Measurements from ENCODE around the gene PTGR3. TPM values are rescaled to one million over a fixed set of nuclear protein-coding genes. Genes with fewer than 3 reads are reported as not detected.

PTGR3 gene
- total RNA-seq, 1 experiment from 2014 or later = 1.6 TPM

GRCh38 chr18:75165926-75166325, 43.0 kb downstream of the PTGR3 start:
- H3K4me1 Mint-ChIP-seq = 0 out of 4 replicates have a peak, but pooled peaks cover under 1 to 3% of the 10 kb centered on the region in 2 experiments
- WGBS (ENCODE audit: extremely low coverage, insufficient read length, low lambda C conversion rate) = no CpG with 5 or more reads among the region's 8 CpGs

More at GRCh38 chr18:75165926-75166325, 43.0 kb downstream of the PTGR3 start:
- no peak overlapping the region for H4K8ac ChIP-seq (replicated peaks; ENCODE audit: insufficient read length, low read depth, low read length)
- no peak overlapping the region for H4K5ac ChIP-seq (ENCODE audit: insufficient read length, low read depth, low read length)
- H3K79me1 ChIP-seq (ENCODE audit: insufficient read depth, low read depth, low read length, poor library complexity, severe bottlenecking) = no peaks in the 10 kb centered on the region
- no peaks in the 10 kb centered on the region for H3K27me3 Mint-ChIP-seq (ENCODE audit: low read depth)
- H3K18ac ChIP-seq (ENCODE audit: insufficient read length, low read depth, low read length) = no peak overlapping the region
- H3K23me2 ChIP-seq (ENCODE audit: insufficient read length, low read depth, low read length, poor library complexity, severe bottlenecking) = no peaks in the 10 kb centered on the region
- H2AFZ ChIP-seq (ENCODE audit: low read length) = no peak overlapping the region
- no peak overlapping the region for H3K4me3 Mint-ChIP-seq
- H3K14ac ChIP-seq (ENCODE audit: insufficient read depth, low read length) = no peak overlapping the region
- H3K9me3 Mint-ChIP-seq = no peaks in the 10 kb centered on the region
- H4K91ac ChIP-seq (ENCODE audit: insufficient read length, low read depth, low read length) = no peak overlapping the region
- H3K27ac Mint-ChIP-seq = no peak overlapping the region
- no peak overlapping the region for H2BK120ac ChIP-seq (ENCODE audit: low read depth, low read length, poor library complexity, severe bottlenecking)
- no peak overlapping the region for H3K9ac ChIP-seq (ENCODE audit: extremely low read depth, insufficient read length, low read length)
- H3K23ac ChIP-seq (ENCODE audit: insufficient read length, low read depth, low read length) = no peak overlapping the region
- TF ChIP-seq, protein P1, sequence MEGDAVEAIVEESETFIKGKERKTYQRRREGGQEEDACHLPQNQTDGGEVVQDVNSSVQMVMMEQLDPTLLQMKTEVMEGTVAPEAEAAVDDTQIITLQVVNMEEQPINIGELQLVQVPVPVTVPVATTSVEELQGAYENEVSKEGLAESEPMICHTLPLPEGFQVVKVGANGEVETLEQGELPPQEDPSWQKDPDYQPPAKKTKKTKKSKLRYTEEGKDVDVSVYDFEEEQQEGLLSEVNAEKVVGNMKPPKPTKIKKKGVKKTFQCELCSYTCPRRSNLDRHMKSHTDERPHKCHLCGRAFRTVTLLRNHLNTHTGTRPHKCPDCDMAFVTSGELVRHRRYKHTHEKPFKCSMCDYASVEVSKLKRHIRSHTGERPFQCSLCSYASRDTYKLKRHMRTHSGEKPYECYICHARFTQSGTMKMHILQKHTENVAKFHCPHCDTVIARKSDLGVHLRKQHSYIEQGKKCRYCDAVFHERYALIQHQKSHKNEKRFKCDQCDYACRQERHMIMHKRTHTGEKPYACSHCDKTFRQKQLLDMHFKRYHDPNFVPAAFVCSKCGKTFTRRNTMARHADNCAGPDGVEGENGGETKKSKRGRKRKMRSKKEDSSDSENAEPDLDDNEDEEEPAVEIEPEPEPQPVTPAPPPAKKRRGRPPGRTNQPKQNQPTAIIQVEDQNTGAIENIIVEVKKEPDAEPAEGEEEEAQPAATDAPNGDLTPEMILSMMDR (conservative IDR thresholded peaks at IDR 0.05) = no peak
- H3K36me3 Mint-ChIP-seq (ENCODE audit: insufficient read depth in 1 of 3, low read depth in 3 of 3) = no peaks in the 10 kb centered on the region
- no peaks in the 10 kb centered on the region for H3K9me3 ChIP-seq (ENCODE audit: control insufficient read depth, low read depth, low read length)
- H3K56ac ChIP-seq (ENCODE audit: insufficient read length, low read depth, low read length) = no peak overlapping the region
- H4K20me1 ChIP-seq (ENCODE audit: control insufficient read depth, insufficient read depth, insufficient read length) = no peaks in the 10 kb centered on the region
- H3K4ac ChIP-seq (ENCODE audit: low read depth, low read length) = no peak overlapping the region
- no peaks in the 10 kb centered on the region for H3K79me2 ChIP-seq (ENCODE audit: insufficient read depth, low read length)
- H3T11ph ChIP-seq (ENCODE audit: low read length) = no peak overlapping the region
- DNase-seq = no peak
- H2BK12ac ChIP-seq (ENCODE audit: insufficient read length, low read depth, low read length) = no peak overlapping the region
- no peak overlapping the region for H2BK15ac ChIP-seq (ENCODE audit: low read depth, low read length)
- no peaks in the 10 kb centered on the region for H3K4me1 ChIP-seq (ENCODE audit: insufficient read depth, low read length)
- H3K27me3 ChIP-seq (ENCODE audit: insufficient read depth, low read length) = no peaks in the 10 kb centered on the region
- no peak overlapping the region for H2AK5ac ChIP-seq (ENCODE audit: insufficient read length, low read length)
- H3K27ac ChIP-seq (ENCODE audit: insufficient read length, low read depth, low read length) = no peak overlapping the region
- H2BK20ac ChIP-seq (ENCODE audit: low read depth, low read length, poor library complexity, severe bottlenecking) = no peak overlapping the region
- H2BK5ac ChIP-seq (ENCODE audit: insufficient read length, low read length) = no peak overlapping the region
- no peak overlapping the region for H3K4me2 ChIP-seq (ENCODE audit: insufficient read depth, insufficient read length, low read length)
